Activated CD8-positive, alpha-beta memory T cell treated with anti-CD3 and anti-CD28 coated beads for 4 hours (primary cell): ENCODE measurements around the gene G6PC3.
"Not testable (repeated sequence)": the region's sequence is repeated elsewhere in the genome, so short reads cannot be mapped to it uniquely, and the experiment has no call there.

Source experiments
- DNase-seq, 2 donors: peaks; one replicate each; pipeline ENCODE4 v3.0.0-alpha.2; 2020; ENCODE audit warnings: low read depth in 2 of 2

Gene G6PC3

GRCh38 chr17:44070455-44071197, at the start of gene G6PC3:
G6PC3 (plus strand) TSS chr17:44070735; CDS start chr17:44070966, 231 bp downstream.
- DNase-seq, result peak; percentile 51 to 59

- not testable (repeated sequence) for DNase-seq
These were observed 49.3 kb upstream of the G6PC3 start for GRCh38 chr17:44021227-44021626.

- DNase-seq, result no peak
These were observed 48.3 kb upstream of the G6PC3 start for GRCh38 chr17:44022246-44022645.

GRCh38 chr17:44023545-44024270, 46.8 kb upstream of the G6PC3 start:
- DNase-seq, result no peak

GRCh38 chr17:44024271-44024663, 46.3 kb upstream of the G6PC3 start:
- DNase-seq, result no peak

GRCh38 chr17:44024853-44025252, 45.7 kb upstream of the G6PC3 start:
- no peak for DNase-seq

- no peak for DNase-seq
These were observed 40.8 kb upstream of the G6PC3 start for GRCh38 chr17:44029736-44030135.

- no peak for DNase-seq
These were observed 40.1 kb upstream of the G6PC3 start for GRCh38 chr17:44030482-44030881.

- DNase-seq, result no peak
These were observed 36.6 kb upstream of the G6PC3 start for GRCh38 chr17:44033861-44034408.

- not testable (repeated sequence) for DNase-seq
These were observed 35.8 kb upstream of the G6PC3 start for GRCh38 chr17:44034688-44035087.

- no peak for DNase-seq
These were observed 33.1 kb upstream of the G6PC3 start for GRCh38 chr17:44037471-44037870.

- no peak for DNase-seq
These were observed 31.9 kb upstream of the G6PC3 start for GRCh38 chr17:44038604-44039011.

GRCh38 chr17:44039829-44040635, 30.5 kb upstream of the G6PC3 start:
- no peak for DNase-seq

- no peak for DNase-seq
These were observed 27.3 kb upstream of the G6PC3 start for GRCh38 chr17:44043272-44043696.

- DNase-seq, result no peak
These were observed 26.5 kb upstream of the G6PC3 start for GRCh38 chr17:44044071-44044470.

GRCh38 chr17:44045486-44045885, 25.0 kb upstream of the G6PC3 start:
- DNase-seq, result no peak

GRCh38 chr17:44046893-44047292, 23.6 kb upstream of the G6PC3 start:
- not testable (repeated sequence) for DNase-seq

GRCh38 chr17:44049294-44050060, 21.1 kb upstream of the G6PC3 start:
- DNase-seq, result no peak

- DNase-seq, result no peak
These were observed 17.2 kb upstream of the G6PC3 start for GRCh38 chr17:44053125-44053872.

GRCh38 chr17:44059101-44059892, 11.2 kb upstream of the G6PC3 start:
- no peak for DNase-seq
